Neural progenitor cell (in vitro differentiated cells): ENCODE results near the gene TPRX2.
"Not testable (repeated sequence)": the region's sequence is repeated elsewhere in the genome, so short reads cannot be mapped to it uniquely, and the experiment has no call there.

ENCODE experiments used
- CTCF ChIP-seq: fragments of 200-600 bp; sonication (generic); IDR thresholded peaks from 2 replicates; pipeline ENCODE4 v1.5.1; 2017; ENCODE audit warnings: antibody characterized with exemption, mild to moderate bottlenecking
- EZH2 ChIP-seq: fragments of 200-600 bp; sonication (generic); IDR thresholded peaks from 2 replicates; pipeline ENCODE4 v1.6.1; 2017; ENCODE audit warnings: antibody characterized with exemption, mild to moderate bottlenecking, moderate library complexity

- not testable (repeated sequence) for TF ChIP-seq CTCF, EZH2
Measured at GRCh38 chr19:47910191-47910590, 51.2 kb downstream of the TPRX2 start.
